Measurements from ENCODE around the gene WNT9A.

Gene WNT9A

GRCh38 chr1:227926896-227927885 is 20.5 kb downstream of the WNT9A start:
- Mint-ChIP-seq H3K27me3 (ENCODE audit: low read depth, poor library complexity) (peaks cover 11% of the 10 kb centered on the region), H3K9me3 (no peaks in the 10 kb centered on the region), H3K36me3 (ENCODE audit: low read depth) (no peaks in the 10 kb centered on the region)

GRCh38 chr1:227926216-227926791 is 21.4 kb downstream of the WNT9A start:
- DNase-seq, result no peak
- Mint-ChIP-seq H3K4me1 (peaks cover 14% of the 10 kb centered on the region), H3K27ac (no peak overlapping the region), H3K27me3 (ENCODE audit: low read depth, poor library complexity) (peaks cover 4% of the 10 kb centered on the region), H3K36me3 (ENCODE audit: low read depth) (no peaks in the 10 kb centered on the region), H3K4me3 (no peak overlapping the region), H3K9me3 (no peaks in the 10 kb centered on the region)
- TF ChIP-seq CTCF (IDR thresholded peaks at IDR 0.05), result no peak

More at GRCh38 chr1:227926896-227927885, 20.5 kb downstream of the WNT9A start:
- no peak for DNase-seq
- H3K4me3 Mint-ChIP-seq, result no peak overlapping the region
- no peak for TF ChIP-seq CTCF (IDR thresholded peaks at IDR 0.05)
- H3K4me1 Mint-ChIP-seq, result peaks cover 14% of the 10 kb centered on the region
- no peak overlapping the region for H3K27ac Mint-ChIP-seq

- H3K4me3 Mint-ChIP-seq, result no peak overlapping the region
- no peak for TF ChIP-seq CTCF (IDR thresholded peaks at IDR 0.05)
- peaks cover 14% of the 10 kb centered on the region for H3K4me1 Mint-ChIP-seq
- no peaks in the 10 kb centered on the region for H3K9me3 Mint-ChIP-seq
- no peak for DNase-seq
- H3K27me3 Mint-ChIP-seq (ENCODE audit: low read depth, poor library complexity), result no peaks in the 10 kb centered on the region
- H3K27ac Mint-ChIP-seq, result no peak overlapping the region
- no peaks in the 10 kb centered on the region for H3K36me3 Mint-ChIP-seq (ENCODE audit: low read depth)
These were observed 22.0 kb downstream of the WNT9A start for GRCh38 chr1:227925582-227926198.

GRCh38 chr1:227924833-227925574 is 22.7 kb downstream of the WNT9A start:
- H3K4me3 Mint-ChIP-seq, result no peak overlapping the region
- DNase-seq, result no peak
- peaks cover 20% of the 10 kb centered on the region for H3K4me1 Mint-ChIP-seq
- no peaks in the 10 kb centered on the region for H3K9me3 Mint-ChIP-seq
- H3K36me3 Mint-ChIP-seq (ENCODE audit: low read depth), result no peaks in the 10 kb centered on the region
- no peak overlapping the region for H3K27ac Mint-ChIP-seq
- H3K27me3 Mint-ChIP-seq (ENCODE audit: low read depth, poor library complexity), result no peaks in the 10 kb centered on the region
- no peak for TF ChIP-seq CTCF (IDR thresholded peaks at IDR 0.05)

GRCh38 chr1:227924168-227924832 is 23.4 kb downstream of the WNT9A start:
- H3K4me1 Mint-ChIP-seq, result peaks cover 27% of the 10 kb centered on the region
- no peaks in the 10 kb centered on the region for H3K9me3 Mint-ChIP-seq
- no peak overlapping the region for H3K27ac Mint-ChIP-seq
- H3K27me3 Mint-ChIP-seq (ENCODE audit: low read depth, poor library complexity), result peaks cover 4% of the 10 kb centered on the region
- no peak for TF ChIP-seq CTCF (IDR thresholded peaks at IDR 0.05)
- DNase-seq, result no peak
- no peak overlapping the region for H3K4me3 Mint-ChIP-seq
- no peaks in the 10 kb centered on the region for H3K36me3 Mint-ChIP-seq (ENCODE audit: low read depth)
